Loucy (cell line): ENCODE results near the gene COL13A1.

ENCODE experiments used
- H2AFZ ChIP-seq: fragments of 200-600 bp; sonication (generic); 2 replicates; pipeline ENCODE4 v1.6.0; 2016; ENCODE audit warnings: antibody characterized with exemption, mild to moderate bottlenecking, low read length, moderate library complexity
- H3F3A ChIP-seq: fragments of 200-600 bp; 2 replicates; pipeline ENCODE4 v1.6.0; 2016; ENCODE audit warnings: antibody characterized with exemption, low read depth, mild to moderate bottlenecking
- H3K27me3 ChIP-seq: fragments of 200-600 bp; sonication (generic); 2 replicates; pipeline ENCODE4 v1.6.1; 2014; ENCODE audit warnings: low read length, mild to moderate bottlenecking; ENCODE audit not compliant: insufficient read depth, poor library complexity, severe bottlenecking
- H3K36me3 ChIP-seq: fragments of 200-600 bp; sonication (generic); 2 replicates; pipeline ENCODE4 v1.6.1; 2016; ENCODE audit warnings: low read length; ENCODE audit not compliant: insufficient read depth
- H3K4me1 ChIP-seq: fragments of 200-600 bp; sonication (generic); 2 replicates; pipeline ENCODE4 v1.5.1; 2014; ENCODE audit warnings: low read length, mild to moderate bottlenecking; ENCODE audit not compliant: insufficient read depth, poor library complexity, severe bottlenecking
- H3K4me2 ChIP-seq: fragments of 200-600 bp; sonication (generic); 2 replicates; pipeline ENCODE4 v1.6.0; 2014; ENCODE audit warnings: antibody characterized with exemption, low read length, low read depth, mild to moderate bottlenecking; ENCODE audit not compliant: poor library complexity, severe bottlenecking
- H3K4me3 ChIP-seq: fragments of 200-600 bp; sonication (generic); 2 replicates; pipeline ENCODE4 v1.5.1; 2014; ENCODE audit warnings: low read length, mild to moderate bottlenecking, mixed read lengths; ENCODE audit not compliant: poor library complexity, severe bottlenecking
- H3K79me2 ChIP-seq: fragments of 200-600 bp; sonication (generic); 2 replicates; pipeline ENCODE4 v1.6.1; 2014; ENCODE audit warnings: low read length; ENCODE audit not compliant: insufficient read depth
- H3K9ac ChIP-seq: fragments of 200-600 bp; sonication (generic); 2 replicates; pipeline ENCODE4 v1.6.0; 2014; ENCODE audit warnings: mild to moderate bottlenecking, low read depth, low read length, moderate library complexity; ENCODE audit not compliant: poor library complexity, severe bottlenecking
- H3K9me2 ChIP-seq: fragments of 200-600 bp; sonication (generic); replicated peaks from 2 replicates; pipeline ENCODE4 v1.6.1; 2016; ENCODE audit warnings: low read depth, low read length, mixed read lengths
- H3K9me3 ChIP-seq: fragments of 200-600 bp; sonication (generic); 2 replicates; pipeline ENCODE4 v1.6.1; 2014; ENCODE audit warnings: mild to moderate bottlenecking, antibody characterized with exemption, low read length, low read depth; ENCODE audit not compliant: insufficient read depth
- H4K20me1 ChIP-seq: fragments of 200-600 bp; sonication (generic); 2 replicates; pipeline ENCODE4 v1.6.0; 2014; ENCODE audit warnings: antibody characterized with exemption, low read length, mild to moderate bottlenecking; ENCODE audit not compliant: insufficient read depth, poor library complexity, severe bottlenecking
- EZH2phosphoT487 ChIP-seq: fragments of 200-600 bp; IDR thresholded peaks from 2 replicates; pipeline ENCODE4 v1.6.1; 2018; ENCODE audit warnings: antibody characterized with exemption, mild to moderate bottlenecking, moderate library complexity, borderline replicate concordance
- TF ChIP-seq, protein P1 (sequence below): fragments of 200-600 bp; sonication (generic); conservative IDR thresholded peaks from 2 replicates; pipeline ENCODE4 v1.5.1; 2014; ENCODE audit warnings: mild to moderate bottlenecking, antibody characterized with exemption, low read length

COL13A1 gene

DNA sequence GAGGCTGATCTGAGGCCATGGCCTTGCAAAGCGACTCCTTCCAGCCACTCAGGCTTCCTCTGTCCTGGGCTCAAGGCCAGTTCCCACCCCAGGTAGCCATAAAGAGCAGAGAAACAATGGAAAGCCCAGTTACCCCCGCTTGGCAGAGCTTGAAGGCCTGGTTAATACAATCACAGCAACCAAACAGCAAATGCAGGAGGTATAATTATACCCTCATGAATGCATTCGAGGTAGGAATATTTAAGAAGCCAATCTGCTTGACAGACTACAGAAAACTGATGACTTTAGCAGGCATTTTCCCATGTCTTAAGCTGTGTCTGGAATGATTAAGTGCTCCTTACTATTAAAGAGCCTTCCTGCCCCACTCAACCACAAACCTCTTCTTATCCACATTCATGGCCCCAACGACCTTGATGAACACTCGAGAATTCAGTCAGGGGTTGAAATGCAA lies 136.9 kb downstream of the COL13A1 start:
- Histone ChIP-seq H3K4me3 (no peak overlapping the region), H3K79me2 (no peaks in the 10 kb centered on the region), H3K4me1 (no peaks in the 10 kb centered on the region), H3K4me2 (no peak overlapping the region), H3K27me3 (no peaks in the 10 kb centered on the region), H3K9me3 (peaks cover 9% of the 10 kb centered on the region; the same call in 1 of the 2 replicates), H3K9ac (no peak overlapping the region), H3K36me3 (no peaks in the 10 kb centered on the region), H4K20me1 (no peaks in the 10 kb centered on the region), H3K9me2 (no peaks in the 10 kb centered on the region), H3F3A (no peaks in the 10 kb centered on the region), H2AFZ (no peak overlapping the region)
- TF ChIP-seq, protein P1, sequence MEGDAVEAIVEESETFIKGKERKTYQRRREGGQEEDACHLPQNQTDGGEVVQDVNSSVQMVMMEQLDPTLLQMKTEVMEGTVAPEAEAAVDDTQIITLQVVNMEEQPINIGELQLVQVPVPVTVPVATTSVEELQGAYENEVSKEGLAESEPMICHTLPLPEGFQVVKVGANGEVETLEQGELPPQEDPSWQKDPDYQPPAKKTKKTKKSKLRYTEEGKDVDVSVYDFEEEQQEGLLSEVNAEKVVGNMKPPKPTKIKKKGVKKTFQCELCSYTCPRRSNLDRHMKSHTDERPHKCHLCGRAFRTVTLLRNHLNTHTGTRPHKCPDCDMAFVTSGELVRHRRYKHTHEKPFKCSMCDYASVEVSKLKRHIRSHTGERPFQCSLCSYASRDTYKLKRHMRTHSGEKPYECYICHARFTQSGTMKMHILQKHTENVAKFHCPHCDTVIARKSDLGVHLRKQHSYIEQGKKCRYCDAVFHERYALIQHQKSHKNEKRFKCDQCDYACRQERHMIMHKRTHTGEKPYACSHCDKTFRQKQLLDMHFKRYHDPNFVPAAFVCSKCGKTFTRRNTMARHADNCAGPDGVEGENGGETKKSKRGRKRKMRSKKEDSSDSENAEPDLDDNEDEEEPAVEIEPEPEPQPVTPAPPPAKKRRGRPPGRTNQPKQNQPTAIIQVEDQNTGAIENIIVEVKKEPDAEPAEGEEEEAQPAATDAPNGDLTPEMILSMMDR, result no peak
- no peak for TF ChIP-seq EZH2phosphoT487

DNA sequence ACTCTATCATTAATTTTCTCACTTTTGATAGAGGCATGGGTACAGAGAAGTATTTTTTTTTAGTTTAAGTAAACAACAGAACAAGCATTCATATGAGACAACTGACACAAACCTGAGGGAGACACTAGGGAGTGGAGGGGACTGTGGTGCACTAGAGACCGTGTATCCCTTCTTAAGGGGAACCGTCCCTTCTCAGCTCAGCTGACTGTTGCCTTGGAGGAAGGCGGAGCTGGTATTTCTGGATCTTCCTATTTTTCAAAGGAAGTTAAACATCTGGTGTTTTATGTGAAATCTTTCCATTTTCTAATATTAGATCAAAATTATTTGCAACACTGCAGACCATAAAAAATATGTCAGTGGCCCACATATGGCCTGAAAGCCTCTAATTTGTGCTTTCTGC lies 137.4 kb downstream of the COL13A1 start:
- no peak overlapping the region for H2AFZ ChIP-seq
- no peaks in the 10 kb centered on the region for H3K9me2 ChIP-seq
- H3K79me2 ChIP-seq, result no peaks in the 10 kb centered on the region
- H3K4me3 ChIP-seq, result no peak overlapping the region
- H3K4me1 ChIP-seq, result no peaks in the 10 kb centered on the region
- peaks cover 9% of the 10 kb centered on the region; the same call in 1 of the 2 replicates for H3K9me3 ChIP-seq
- no peaks in the 10 kb centered on the region for H3K36me3 ChIP-seq
- H4K20me1 ChIP-seq, result no peaks in the 10 kb centered on the region
- TF ChIP-seq, protein P1, result no peak
- no peak for TF ChIP-seq EZH2phosphoT487
- H3K9ac ChIP-seq, result no peak overlapping the region
- H3K4me2 ChIP-seq, result no peak overlapping the region
- no peaks in the 10 kb centered on the region for H3K27me3 ChIP-seq
- H3F3A ChIP-seq, result no peaks in the 10 kb centered on the region

DNA sequence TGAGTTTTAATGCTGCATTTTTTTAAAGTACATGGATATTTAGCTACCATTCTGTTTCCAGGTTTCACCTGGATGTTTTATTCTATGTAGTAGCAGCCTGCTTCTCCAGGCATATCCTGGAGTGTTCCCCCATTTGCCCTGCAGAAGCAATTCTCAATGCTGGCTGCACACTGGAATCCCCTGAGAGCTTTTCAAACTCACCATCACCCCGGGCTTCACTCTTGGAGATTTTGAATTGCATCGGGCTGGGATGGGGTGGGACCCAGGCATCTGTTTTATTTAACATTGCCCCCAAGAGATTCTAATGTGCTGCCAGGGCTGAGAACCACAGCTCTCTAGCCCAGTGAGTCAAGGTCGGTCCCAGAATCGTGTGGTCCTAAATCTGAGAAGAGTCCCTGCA lies 137.8 kb downstream of the COL13A1 start:
- Histone ChIP-seq H3K4me1 (no peaks in the 10 kb centered on the region), H3K9me3 (peaks cover 9% of the 10 kb centered on the region; the same call in 1 of the 2 replicates), H3K27me3 (no peaks in the 10 kb centered on the region), H3K79me2 (no peaks in the 10 kb centered on the region), H3F3A (no peaks in the 10 kb centered on the region), H3K36me3 (no peaks in the 10 kb centered on the region), H4K20me1 (no peaks in the 10 kb centered on the region), H3K4me3 (no peak overlapping the region), H3K9ac (no peak overlapping the region), H3K4me2 (no peak overlapping the region), H2AFZ (no peak overlapping the region), H3K9me2 (no peaks in the 10 kb centered on the region)
- TF ChIP-seq, protein P1, result no peak
- no peak for TF ChIP-seq EZH2phosphoT487
